ENCODE data around the gene EHD2.
"Not testable (repeated sequence)": the region's sequence is repeated elsewhere in the genome, so short reads cannot be mapped to it uniquely, and the experiment has no call there.

DNA sequence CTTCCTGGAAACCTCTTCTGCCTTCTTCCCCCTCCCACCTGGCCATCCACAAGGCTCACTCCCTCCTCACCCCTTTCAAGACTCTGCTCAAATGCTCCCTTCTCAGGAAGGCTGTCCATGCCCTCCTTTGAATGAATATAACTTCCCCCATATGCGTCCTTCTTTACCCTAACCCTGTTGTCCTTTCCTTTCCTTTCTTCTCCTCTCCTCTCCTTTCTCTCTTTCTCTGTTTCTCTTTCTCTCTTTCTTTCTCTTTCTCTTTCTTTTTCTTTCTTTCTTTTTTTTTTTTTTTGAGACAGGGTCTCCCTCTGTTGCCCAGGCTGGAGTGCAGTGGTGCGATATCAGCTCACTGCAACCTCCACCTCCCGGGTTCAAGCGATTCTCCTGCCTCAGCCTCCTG, 15.1 kb downstream of the EHD2 start:
- TF ChIP-seq, protein P1, sequence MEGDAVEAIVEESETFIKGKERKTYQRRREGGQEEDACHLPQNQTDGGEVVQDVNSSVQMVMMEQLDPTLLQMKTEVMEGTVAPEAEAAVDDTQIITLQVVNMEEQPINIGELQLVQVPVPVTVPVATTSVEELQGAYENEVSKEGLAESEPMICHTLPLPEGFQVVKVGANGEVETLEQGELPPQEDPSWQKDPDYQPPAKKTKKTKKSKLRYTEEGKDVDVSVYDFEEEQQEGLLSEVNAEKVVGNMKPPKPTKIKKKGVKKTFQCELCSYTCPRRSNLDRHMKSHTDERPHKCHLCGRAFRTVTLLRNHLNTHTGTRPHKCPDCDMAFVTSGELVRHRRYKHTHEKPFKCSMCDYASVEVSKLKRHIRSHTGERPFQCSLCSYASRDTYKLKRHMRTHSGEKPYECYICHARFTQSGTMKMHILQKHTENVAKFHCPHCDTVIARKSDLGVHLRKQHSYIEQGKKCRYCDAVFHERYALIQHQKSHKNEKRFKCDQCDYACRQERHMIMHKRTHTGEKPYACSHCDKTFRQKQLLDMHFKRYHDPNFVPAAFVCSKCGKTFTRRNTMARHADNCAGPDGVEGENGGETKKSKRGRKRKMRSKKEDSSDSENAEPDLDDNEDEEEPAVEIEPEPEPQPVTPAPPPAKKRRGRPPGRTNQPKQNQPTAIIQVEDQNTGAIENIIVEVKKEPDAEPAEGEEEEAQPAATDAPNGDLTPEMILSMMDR (IDR thresholded peaks at IDR 0.05; ENCODE audit: low read length): not testable (repeated sequence)
- TF ChIP-seq EZH2 (optimal IDR thresholded peaks at IDR 0.05; ENCODE audit: low read depth, low read length); EZH2phosphoT487 (IDR thresholded peaks at IDR 0.05; ENCODE audit: low read length): not testable (repeated sequence)

All from MM.1S (cell line).